GM12801 (cell line): Measurements from ENCODE around the gene PAN2.

Experiments
- TF ChIP-seq, protein P1 (sequence below): IDR thresholded peaks from one replicate; pipeline ENCODE4 v1.5.1; 2011; ENCODE audit warnings: control low read depth; ENCODE audit not compliant: insufficient read length; ENCODE audit errors: extremely low read depth

Gene PAN2

DNA sequence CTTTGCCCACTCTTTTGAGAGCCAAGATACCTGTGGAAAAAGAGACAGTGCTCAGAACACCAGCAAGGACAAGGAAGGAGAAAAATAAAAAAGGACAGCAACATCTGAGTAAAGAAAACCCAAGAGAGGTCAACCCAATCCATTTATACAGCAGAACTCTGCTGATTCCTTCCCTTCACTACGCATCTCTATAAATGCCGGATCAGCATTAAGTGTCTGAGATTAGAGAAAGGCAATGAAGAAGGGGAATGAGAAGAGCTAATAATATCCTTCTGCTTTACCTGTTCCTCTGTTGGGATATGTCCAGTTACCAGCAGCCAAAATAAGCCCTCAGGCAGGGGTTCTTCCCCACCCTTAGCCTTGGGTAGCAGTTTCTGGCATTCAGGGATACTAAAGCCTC, 51.2 kb downstream of the PAN2 start:
- TF ChIP-seq, protein P1, sequence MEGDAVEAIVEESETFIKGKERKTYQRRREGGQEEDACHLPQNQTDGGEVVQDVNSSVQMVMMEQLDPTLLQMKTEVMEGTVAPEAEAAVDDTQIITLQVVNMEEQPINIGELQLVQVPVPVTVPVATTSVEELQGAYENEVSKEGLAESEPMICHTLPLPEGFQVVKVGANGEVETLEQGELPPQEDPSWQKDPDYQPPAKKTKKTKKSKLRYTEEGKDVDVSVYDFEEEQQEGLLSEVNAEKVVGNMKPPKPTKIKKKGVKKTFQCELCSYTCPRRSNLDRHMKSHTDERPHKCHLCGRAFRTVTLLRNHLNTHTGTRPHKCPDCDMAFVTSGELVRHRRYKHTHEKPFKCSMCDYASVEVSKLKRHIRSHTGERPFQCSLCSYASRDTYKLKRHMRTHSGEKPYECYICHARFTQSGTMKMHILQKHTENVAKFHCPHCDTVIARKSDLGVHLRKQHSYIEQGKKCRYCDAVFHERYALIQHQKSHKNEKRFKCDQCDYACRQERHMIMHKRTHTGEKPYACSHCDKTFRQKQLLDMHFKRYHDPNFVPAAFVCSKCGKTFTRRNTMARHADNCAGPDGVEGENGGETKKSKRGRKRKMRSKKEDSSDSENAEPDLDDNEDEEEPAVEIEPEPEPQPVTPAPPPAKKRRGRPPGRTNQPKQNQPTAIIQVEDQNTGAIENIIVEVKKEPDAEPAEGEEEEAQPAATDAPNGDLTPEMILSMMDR, result no peak

DNA sequence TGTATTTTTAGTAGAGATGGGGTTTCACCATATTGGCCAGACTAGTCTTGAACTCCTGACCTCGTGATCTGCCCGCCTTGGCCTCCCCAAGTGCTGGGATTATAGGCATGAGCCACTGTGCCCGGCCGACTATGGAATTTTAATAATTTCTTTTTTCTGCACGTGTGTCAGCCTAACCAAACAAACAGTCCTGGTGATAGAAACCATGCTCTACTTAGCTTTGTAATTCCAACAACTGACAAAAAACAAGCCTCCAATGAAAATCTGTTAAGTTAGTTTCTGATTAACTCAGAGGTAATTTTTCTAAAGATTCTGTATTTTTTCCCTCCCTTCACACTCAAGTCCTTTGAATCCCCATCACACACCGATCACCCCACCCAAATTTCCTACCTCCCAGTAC, 51.8 kb downstream of the PAN2 start:
- TF ChIP-seq, protein P1, result no peak

DNA sequence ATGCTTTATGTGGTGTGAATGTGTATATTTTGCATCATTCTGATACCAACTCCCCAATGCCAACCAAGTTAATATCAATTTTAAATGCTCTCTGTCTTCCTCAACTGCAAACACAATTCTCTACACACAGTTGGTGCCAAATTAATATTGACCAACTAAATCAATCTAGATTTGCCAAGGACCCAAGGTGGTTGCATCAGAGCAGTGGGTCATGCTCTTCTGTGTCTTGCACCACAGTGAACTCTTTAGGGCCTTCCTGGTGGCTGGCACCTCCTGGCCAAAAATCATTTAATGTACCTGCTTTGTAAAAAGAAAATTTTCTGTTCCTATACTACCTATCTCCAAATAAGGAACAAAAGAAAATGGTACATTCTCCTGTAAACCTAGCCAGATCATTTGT, 53.0 kb downstream of the PAN2 start:
- TF ChIP-seq, protein P1, result no peak

DNA sequence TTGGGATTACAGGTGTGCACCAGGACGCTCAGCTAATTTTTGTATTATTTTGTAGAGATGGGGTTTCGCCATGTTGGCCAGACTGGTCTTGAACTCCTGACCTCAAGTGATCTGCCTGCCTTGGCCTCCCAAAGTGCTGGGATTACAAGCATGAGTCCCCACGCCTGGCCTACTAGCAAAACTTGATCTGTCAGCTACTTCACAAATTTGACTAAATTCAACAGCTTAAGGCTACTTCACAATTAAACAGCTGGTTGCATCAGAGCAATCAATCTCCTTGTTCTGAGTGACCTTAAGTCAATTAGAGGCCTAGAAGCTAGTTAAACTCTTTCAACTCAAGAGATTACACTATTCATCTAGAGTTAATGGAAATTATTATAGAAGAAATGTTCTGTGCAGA, 54.9 kb downstream of the PAN2 start:
- TF ChIP-seq, protein P1, result no peak

DNA sequence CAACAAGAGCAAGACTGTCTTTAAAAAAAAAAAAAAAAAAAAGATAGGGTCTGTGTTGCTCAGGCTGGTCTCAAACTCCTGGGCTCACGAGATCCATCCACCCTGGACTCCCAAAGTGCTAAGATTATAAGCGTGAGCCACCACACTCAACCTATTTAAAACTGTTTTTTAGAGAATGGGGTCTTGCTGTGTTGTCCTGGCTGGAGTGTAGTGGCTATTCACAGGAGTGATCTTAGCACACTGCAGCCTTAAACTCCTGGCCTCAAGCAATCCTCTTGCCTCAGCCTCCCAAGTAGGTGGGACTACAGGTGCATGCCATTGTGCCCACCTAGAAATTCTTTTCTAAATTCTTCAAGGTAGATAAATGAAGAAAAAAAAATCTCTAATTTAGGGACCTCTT, 59.5 kb downstream of the PAN2 start:
- TF ChIP-seq, protein P1, result no peak

DNA sequence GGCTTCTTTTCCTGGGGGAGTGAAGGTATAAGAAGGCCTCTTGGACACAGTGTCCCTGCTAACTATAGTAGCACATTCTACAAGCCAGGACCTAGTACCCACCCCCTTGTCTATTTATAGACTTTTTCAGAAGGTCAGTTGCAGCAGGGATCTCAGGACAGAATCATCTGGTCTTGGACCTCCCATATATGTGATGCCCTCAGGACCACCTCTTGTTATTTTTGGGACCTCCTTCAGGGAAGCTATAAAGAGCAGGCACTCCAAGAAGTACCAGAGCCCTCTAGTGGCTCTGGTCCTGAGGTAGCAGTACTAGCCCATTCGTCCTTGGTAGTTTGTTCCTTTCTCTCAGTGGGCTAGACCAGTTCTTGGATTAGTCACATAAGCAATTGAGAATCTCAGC, 62.8 kb downstream of the PAN2 start:
- TF ChIP-seq, protein P1, result no peak

DNA sequence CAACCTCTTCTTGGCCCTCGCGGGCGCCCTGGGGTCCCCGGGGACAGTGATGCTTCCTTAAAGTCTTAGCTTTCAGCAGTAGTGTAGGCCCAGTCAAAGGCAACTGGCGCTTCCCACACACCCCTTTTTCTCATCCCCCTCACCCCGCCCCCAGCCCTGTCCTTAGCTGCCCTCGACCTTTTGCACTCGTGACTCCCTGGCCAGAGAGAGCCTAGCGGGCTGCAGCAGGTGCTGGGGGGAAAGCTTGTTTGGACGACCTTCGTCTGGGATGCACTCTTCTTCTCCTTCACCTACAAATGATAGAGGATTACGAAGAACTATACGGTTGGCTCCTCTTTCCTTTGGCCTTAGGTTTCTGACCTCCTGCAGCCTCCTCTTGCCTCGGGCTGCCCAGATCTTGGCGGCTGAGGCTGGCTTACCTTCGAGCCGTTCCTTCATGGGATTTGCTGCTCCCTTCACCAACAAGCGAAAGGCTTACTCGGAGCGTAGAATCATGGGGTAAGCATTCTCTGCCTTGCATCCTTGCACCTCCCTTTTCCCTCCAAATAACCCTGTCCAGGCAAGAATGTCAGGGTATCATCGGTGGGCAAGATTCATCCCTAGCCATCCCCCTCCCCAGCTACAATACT, 66.2 kb downstream of the PAN2 start:
- TF ChIP-seq, protein P1, result no peak
